Tibial nerve (tissue), 4 donors: ENCODE data around the gene MDM1. TPM values are rescaled to one million over a fixed set of nuclear protein-coding genes. Genes with fewer than 3 reads are reported as not detected.

Experiments used
- DNase-seq, 2 donors: peaks; one replicate each; pipeline ENCODE4 v3.0.0-alpha.2; 2019; ENCODE audit warnings: low spot score in 2 of 2
- H3K27ac ChIP-seq, 4 donors: fragments of 200-600 bp; sonication (generic) in 3 of 4; one replicate each; pipeline ENCODE4 v1.5.1; 2017 to 2019; ENCODE audit warnings: mild to moderate bottlenecking in 1 of 4
- H3K27me3 ChIP-seq, 2 donors: fragments of 200-600 bp; sonication (generic) in 1 of 2; one replicate each; pipeline versions ENCODE4 v1.5.1 to v1.6.0; 2017 to 2019
- H3K36me3 ChIP-seq, 3 donors: fragments of 200-600 bp; sonication (generic); one replicate each; pipeline ENCODE4 v1.5.1; 2018 to 2019
- H3K4me1 ChIP-seq, 4 donors: fragments of 200-600 bp; sonication (generic) in 3 of 4; one replicate each; pipeline ENCODE4 v1.5.1; 2017 to 2019
- H3K4me3 ChIP-seq, 4 donors: fragments of 200-600 bp; sonication (generic) in 3 of 4; one replicate each; pipeline ENCODE4 v1.5.1; 2017 to 2019; ENCODE audit warnings: mild to moderate bottlenecking in 1 of 4, moderate library complexity in 1 of 4
- H3K9me3 ChIP-seq, 4 donors: fragments of 200-600 bp; sonication (generic) in 3 of 4; one replicate each; pipeline ENCODE4 v1.5.1; 2017 to 2019
- CTCF ChIP-seq, 5 experiments: fragments of 200-600 bp in 3 of 5; fragments of 450-650 bp in 2 of 5; sonication (generic) in 3 of 5; IDR thresholded peaks; one replicate each; pipeline ENCODE4 v1.5.1; 2016 to 2019; ENCODE audit warnings: antibody characterized with exemption in 5 of 5, mild to moderate bottlenecking in 3 of 5, moderate library complexity in 2 of 5
- EP300 ChIP-seq, 2 donors: sonication (generic); formaldehyde crosslinking; IDR thresholded peaks; one replicate each; pipeline ENCODE4 v1.6.1; 2017; ENCODE audit warnings: antibody characterized with exemption in 2 of 2, mild to moderate bottlenecking in 1 of 2
- POLR2A ChIP-seq, 2 donors: fragments of 450-650 bp; IDR thresholded peaks; one replicate each; pipeline ENCODE4 v1.6.1; 2017; ENCODE audit warnings: antibody characterized with exemption in 2 of 2, mild to moderate bottlenecking in 2 of 2, moderate library complexity in 2 of 2
- WGBS, 2 donors: methylation state at CpG; one replicate each; pipeline ENCODE4 v1.1.5; 2018; 5-methylcytosine and 5-hydroxymethylcytosine counted together
- total RNA-seq, 4 donors: library from RNA; depleted of rRNA; stranded (reverse); fragments of >200 nt; gene quantifications; one replicate each; pipeline ENCODE4 v1.1.0, GENCODE V29; 2016

MDM1 gene
- total RNA-seq, 4 donors from 2014 or later = 11.2 to 49.8 (median 23.3) TPM

GRCh38 chr12:68269779-68270178 is 62.4 kb downstream of the MDM1 start:
- no peaks in the 10 kb centered on the region for H3K36me3 ChIP-seq
- H3K4me1 ChIP-seq = no peaks in the 10 kb centered on the region
- no peak for TF ChIP-seq POLR2A (IDR thresholded peaks at IDR 0.05)
- no peak for TF ChIP-seq EP300 (IDR thresholded peaks at IDR 0.05)
- TF ChIP-seq CTCF (IDR thresholded peaks at IDR 0.05) = no peak
- no peaks in the 10 kb centered on the region for H3K27me3 ChIP-seq
- no peak for DNase-seq
- 83 to 94% methylated on average over 2 of the region's 2 CpGs for WGBS, 2 donors
- no peak overlapping the region for H3K4me3 ChIP-seq
- H3K9me3 ChIP-seq = no peaks in the 10 kb centered on the region
- H3K27ac ChIP-seq = no peak overlapping the region

DNA sequence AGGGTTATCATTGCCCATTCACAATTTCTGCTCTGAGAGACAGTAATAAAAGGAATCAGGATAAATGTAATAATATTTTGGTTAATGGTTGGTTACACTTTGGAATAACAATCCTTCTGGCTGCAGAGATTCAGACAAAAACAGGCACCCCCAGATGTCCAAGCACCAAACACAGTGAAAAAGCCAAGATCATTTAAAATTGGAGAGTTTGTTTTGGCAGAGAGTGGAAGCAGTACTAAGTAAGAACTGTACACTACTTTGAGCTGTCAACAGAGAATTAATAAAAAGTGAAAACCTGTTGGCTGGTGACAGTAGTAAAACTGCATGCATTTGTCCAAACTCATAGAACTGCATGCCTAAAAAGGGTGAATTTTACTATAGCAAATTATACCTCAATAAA is 63.2 kb downstream of the MDM1 start:
- H3K9me3 ChIP-seq = no peaks in the 10 kb centered on the region
- H3K36me3 ChIP-seq = no peaks in the 10 kb centered on the region
- no peaks in the 10 kb centered on the region for H3K4me1 ChIP-seq
- H3K27ac ChIP-seq = no peak overlapping the region
- DNase-seq = no peak
- TF ChIP-seq CTCF (IDR thresholded peaks at IDR 0.05) = no peak
- TF ChIP-seq EP300 (IDR thresholded peaks at IDR 0.05) = no peak
- no peak for TF ChIP-seq POLR2A (IDR thresholded peaks at IDR 0.05)
- H3K4me3 ChIP-seq = no peak overlapping the region
- H3K27me3 ChIP-seq = no peaks in the 10 kb centered on the region

- DNase-seq = no peak
- Histone ChIP-seq H3K4me3 (no peak overlapping the region), H3K27ac (no peak overlapping the region), H3K36me3 (no peaks in the 10 kb centered on the region), H3K4me1 (no peaks in the 10 kb centered on the region), H3K9me3 (no peaks in the 10 kb centered on the region), H3K27me3 (no peaks in the 10 kb centered on the region)
- 77 to 78% methylated on average over 6 of the region's 6 CpGs for WGBS, 2 donors
- TF ChIP-seq POLR2A (IDR thresholded peaks at IDR 0.05) (no peak), EP300 (IDR thresholded peaks at IDR 0.05) (no peak), CTCF (IDR thresholded peaks at IDR 0.05) (no peak)
These were observed 64.2 kb downstream of the MDM1 start for GRCh38 chr12:68267892-68268396.

DNA sequence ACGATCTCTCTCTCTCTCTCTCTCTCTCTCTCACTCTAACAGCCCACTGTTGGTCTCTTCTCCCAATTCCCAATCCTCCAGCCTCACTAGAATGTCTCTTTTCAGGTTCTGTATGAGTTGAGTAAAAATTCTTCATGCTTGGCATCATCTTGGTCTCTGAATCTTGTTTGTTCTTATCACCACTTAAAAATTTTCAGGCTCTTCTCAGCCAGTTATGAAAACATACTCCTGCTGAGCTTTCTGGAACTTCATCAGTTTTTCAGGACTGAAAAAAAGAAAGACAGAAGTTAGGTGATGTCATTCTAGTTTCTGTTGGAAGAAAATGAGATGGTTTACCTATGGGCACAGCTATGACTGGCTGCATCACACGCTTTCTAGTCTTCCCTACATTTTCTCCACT is 67.3 kb downstream of the MDM1 start:
- TF ChIP-seq CTCF (IDR thresholded peaks at IDR 0.05) = no peak
- TF ChIP-seq EP300 (IDR thresholded peaks at IDR 0.05) = no peak
- TF ChIP-seq POLR2A (IDR thresholded peaks at IDR 0.05) = no peak
- Histone ChIP-seq H3K27me3 (no peaks in the 10 kb centered on the region), H3K4me1 (no peaks in the 10 kb centered on the region), H3K4me3 (no peak overlapping the region), H3K27ac (no peak overlapping the region), H3K36me3 (no peaks in the 10 kb centered on the region), H3K9me3 (no peaks in the 10 kb centered on the region)
- DNase-seq = no peak
- 82 to 84% methylated on average over 2 of the region's 2 CpGs for WGBS, 2 donors

DNA sequence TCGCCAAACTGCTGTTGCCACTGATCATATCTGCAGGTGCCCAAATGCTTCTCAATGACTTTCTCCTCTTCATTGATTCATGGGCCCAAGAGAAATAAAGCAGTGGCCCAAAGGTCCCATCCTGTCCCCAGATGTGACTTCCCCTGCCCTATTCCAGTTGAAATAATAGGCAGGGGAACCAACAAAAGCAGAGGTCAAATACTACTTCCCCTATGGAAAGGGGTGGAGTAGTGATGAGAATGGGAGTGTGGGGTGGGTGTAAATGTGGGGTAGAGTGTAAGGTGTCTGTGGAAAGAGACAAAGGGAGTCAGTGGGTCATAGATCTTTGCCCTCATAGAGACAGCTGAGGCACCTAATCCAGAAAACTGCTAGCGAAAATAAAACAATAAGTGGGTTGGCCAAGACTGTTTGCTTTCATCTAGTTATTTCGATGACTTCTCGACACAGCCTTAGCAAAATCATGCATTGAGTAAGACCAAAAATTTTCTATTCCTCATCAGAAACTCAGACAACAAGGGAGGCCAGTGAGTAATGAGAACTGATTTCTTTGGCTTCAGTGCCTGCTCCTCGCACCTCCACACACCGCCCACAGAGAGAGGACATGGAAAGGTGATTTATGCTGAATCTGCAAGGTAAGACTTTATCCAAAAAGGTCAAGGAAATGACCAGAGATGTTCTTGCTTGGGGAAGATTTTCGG is 67.9 kb downstream of the MDM1 start:
- DNase-seq = no peak
- no peaks in the 10 kb centered on the region for H3K36me3 ChIP-seq
- no peaks in the 10 kb centered on the region for H3K27me3 ChIP-seq
- no peak overlapping the region for H3K4me3 ChIP-seq
- no peaks in the 10 kb centered on the region for H3K4me1 ChIP-seq
- TF ChIP-seq EP300 (IDR thresholded peaks at IDR 0.05) = no peak
- TF ChIP-seq POLR2A (IDR thresholded peaks at IDR 0.05) = no peak
- no peak for TF ChIP-seq CTCF (IDR thresholded peaks at IDR 0.05)
- H3K9me3 ChIP-seq = no peaks in the 10 kb centered on the region
- 87 to 91% methylated on average over 7 of the region's 7 CpGs for WGBS, 2 donors
- H3K27ac ChIP-seq = no peak overlapping the region
